PFSK-1 (cell line): ENCODE measurements around the gene DNM1.

Experiments used
- FOXP2 ChIP-seq: optimal IDR thresholded peaks from 2 replicates; pipeline ENCODE3; 2011; ENCODE audit warnings: borderline replicate concordance, control low read depth, inconsistent platforms; ENCODE audit not compliant: insufficient read depth; ENCODE audit errors: extremely low read length, extremely low read depth
- POLR2AphosphoS5 ChIP-seq: IDR thresholded peaks from 2 replicates; pipeline ENCODE4 v1.6.1; 2012; ENCODE audit warnings: low read depth, mild to moderate bottlenecking, control low read depth, low read length, moderate library complexity
- SIN3A ChIP-seq: IDR thresholded peaks from 2 replicates; pipeline ENCODE4 v1.6.1; 2012; ENCODE audit warnings: mild to moderate bottlenecking, low read length, moderate library complexity, borderline replicate concordance; ENCODE audit not compliant: insufficient read depth
- TAF1 ChIP-seq: IDR thresholded peaks from 2 replicates; pipeline ENCODE4 v1.6.1; 2012; ENCODE audit warnings: low read length, control low read depth, borderline replicate concordance; ENCODE audit not compliant: insufficient read depth
- TF ChIP-seq, protein P1 (sequence below), 2 experiments: IDR thresholded peaks; 2 replicates each; pipeline versions ENCODE4 v1.6.1 to v1.8.0; 2011 to 2012; ENCODE audit warnings: low read depth in 2 of 2, low read length in 2 of 2, control low read depth in 1 of 2, inconsistent platforms in 1 of 2, mild to moderate bottlenecking in 1 of 2, moderate library complexity in 1 of 2; ENCODE audit not compliant: insufficient read depth in 1 of 2

DNM1 gene

DNA sequence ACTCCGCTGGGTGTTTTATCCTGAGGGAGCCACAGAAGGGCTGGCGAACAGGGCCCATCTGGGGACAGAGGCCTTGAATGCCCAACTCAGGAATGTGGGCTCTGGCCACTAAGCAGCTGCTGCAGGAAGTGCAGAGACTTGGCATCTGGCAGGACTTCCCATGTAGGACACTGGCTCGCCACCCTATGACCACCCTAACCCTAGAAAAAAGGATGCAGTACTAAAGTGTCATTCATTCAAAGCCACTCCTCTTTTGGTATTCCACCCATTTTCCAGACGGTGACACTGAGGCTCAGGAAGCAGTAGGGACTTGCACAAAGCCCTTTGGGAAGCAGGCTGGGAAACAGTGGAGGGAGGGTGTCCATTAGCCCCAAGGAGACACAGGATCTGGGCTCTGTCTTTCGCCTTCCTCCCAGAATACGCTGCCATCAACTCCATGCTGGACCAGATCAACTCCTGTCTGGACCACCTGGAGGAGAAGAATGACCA lies 40.1 kb upstream of the DNM1 start:
- no peak for TF ChIP-seq SIN3A
- no peak for TF ChIP-seq TAF1
- no peak for TF ChIP-seq FOXP2
- no peak for TF ChIP-seq POLR2AphosphoS5
- TF ChIP-seq, protein P1, sequence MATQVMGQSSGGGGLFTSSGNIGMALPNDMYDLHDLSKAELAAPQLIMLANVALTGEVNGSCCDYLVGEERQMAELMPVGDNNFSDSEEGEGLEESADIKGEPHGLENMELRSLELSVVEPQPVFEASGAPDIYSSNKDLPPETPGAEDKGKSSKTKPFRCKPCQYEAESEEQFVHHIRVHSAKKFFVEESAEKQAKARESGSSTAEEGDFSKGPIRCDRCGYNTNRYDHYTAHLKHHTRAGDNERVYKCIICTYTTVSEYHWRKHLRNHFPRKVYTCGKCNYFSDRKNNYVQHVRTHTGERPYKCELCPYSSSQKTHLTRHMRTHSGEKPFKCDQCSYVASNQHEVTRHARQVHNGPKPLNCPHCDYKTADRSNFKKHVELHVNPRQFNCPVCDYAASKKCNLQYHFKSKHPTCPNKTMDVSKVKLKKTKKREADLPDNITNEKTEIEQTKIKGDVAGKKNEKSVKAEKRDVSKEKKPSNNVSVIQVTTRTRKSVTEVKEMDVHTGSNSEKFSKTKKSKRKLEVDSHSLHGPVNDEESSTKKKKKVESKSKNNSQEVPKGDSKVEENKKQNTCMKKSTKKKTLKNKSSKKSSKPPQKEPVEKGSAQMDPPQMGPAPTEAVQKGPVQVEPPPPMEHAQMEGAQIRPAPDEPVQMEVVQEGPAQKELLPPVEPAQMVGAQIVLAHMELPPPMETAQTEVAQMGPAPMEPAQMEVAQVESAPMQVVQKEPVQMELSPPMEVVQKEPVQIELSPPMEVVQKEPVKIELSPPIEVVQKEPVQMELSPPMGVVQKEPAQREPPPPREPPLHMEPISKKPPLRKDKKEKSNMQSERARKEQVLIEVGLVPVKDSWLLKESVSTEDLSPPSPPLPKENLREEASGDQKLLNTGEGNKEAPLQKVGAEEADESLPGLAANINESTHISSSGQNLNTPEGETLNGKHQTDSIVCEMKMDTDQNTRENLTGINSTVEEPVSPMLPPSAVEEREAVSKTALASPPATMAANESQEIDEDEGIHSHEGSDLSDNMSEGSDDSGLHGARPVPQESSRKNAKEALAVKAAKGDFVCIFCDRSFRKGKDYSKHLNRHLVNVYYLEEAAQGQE (IDR thresholded peaks at IDR 0.05; ENCODE audit: insufficient read depth in 1 of 2, low read depth in 2 of 2, low read length in 2 of 2) = no peak

DNA sequence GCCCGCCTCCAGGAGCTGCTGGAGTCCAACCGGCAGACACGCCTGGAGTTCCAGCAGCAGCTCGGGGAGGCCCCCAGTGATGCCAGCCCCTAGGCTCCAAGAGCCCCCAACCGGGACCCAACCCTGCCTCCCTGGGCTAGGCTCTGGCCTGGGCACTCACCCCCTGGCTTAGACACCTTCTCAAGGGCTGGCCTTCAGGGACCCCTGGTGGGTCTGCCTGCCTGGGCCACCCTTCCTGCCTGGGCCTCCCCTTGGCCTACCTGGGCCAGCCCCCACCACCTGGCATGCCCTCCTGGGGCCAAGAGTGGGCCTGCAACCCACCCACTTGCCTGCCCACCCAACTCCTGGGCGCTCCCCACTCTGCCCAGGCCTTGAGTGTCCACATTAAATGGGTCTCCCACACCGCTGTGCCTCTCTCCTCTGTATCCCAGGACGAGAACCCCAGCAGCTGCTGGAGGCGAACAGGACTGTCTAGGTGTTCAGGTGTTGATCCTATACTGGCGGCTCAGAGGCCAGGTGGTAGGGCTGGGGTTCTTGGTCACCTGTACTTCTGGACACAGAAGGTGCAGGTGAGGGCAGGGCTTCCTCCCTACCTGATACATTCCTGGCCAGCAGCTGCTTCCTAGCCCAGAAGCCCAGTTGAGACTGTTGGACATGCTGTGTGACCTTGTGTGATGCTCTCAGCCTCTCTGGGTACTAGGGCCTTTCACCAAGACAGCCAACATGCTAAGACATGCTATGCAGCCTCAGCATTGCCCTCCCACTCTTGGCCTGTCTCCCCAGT lies 39.5 kb upstream of the DNM1 start:
- TF ChIP-seq, protein P1 (IDR thresholded peaks at IDR 0.05; ENCODE audit: insufficient read depth in 1 of 2, low read depth in 2 of 2, low read length in 2 of 2) = no peak
- TF ChIP-seq FOXP2 = no peak

DNA sequence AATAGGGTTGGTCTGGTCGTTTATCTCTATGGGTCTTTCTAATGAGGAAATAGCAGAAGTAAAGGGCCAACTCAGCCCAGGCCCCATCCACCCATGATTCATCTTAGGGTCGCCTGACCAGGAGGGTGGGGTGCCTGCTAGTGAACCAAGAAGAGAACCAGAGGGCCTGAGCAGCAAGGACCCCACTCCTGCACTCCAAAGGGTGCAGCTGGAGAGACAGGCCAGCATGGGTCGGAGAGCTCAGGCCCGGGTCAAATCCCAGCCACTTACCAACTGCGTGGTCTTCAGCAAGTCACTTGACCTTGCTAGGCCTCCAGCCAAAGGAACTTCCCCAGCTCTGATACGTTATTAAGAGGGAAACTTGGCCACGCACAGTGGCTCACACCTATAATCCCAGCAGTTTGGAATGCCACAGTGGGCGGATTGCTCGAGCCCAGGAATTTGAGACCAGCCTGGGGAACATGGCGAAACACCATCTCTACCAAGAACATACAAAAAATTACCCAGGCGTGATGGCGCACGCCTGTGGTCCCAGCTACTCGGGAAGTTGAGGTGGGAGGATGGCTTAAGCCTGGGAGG lies 38.8 kb upstream of the DNM1 start:
- TF ChIP-seq FOXP2 (no peak), POLR2AphosphoS5 (peak; percentile 19; the same call in 1 of the 2 replicates)

DNA sequence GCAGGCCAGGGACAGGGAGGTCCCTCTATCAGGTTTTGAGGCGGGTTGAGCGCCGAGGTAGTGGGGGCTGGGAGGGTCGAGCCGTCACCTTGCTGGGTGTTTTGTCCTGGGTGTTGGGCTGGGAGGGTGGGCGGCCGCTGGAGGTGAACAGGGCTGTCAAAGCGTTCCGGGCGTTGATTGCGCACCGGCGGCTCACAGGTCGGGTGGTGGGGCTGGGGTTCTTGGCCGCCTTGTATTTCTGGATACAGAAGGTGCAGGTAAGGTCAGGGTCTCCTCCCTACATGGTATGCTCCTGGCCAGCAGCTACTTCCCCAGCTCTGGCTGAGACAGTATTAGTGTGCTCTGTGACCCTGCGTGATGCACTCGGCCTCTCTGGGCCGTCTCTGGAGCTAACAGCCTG lies 37.0 kb upstream of the DNM1 start:
- TF ChIP-seq, protein P1 (IDR thresholded peaks at IDR 0.05; ENCODE audit: insufficient read depth in 1 of 2, low read depth in 2 of 2, low read length in 2 of 2) = no peak
- no peak for TF ChIP-seq FOXP2
- no peak for TF ChIP-seq TAF1
- TF ChIP-seq SIN3A = no peak
- TF ChIP-seq POLR2AphosphoS5 = no peak

DNA sequence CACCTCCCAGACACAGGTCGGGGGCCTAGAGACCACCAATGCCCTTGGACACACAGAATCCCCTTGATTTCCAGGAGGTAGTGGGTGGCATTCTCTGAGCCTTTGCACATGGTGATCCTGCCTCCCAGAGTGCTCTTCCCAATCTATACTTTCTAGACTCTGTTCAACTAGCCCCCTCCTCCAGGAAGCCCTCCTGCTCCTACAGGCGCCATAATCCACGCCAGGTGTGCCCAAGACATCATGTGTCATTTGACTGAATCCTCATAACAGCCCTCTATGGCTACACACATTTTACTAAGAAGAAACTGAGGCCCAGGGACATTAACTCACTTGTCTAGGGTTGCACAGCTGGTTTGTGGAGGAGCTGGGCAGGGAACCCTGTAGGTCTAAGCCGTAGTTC lies 36.0 kb upstream of the DNM1 start:
- TF ChIP-seq FOXP2 (no peak), SIN3A (no peak), POLR2AphosphoS5 (no peak), TAF1 (no peak)
- TF ChIP-seq, protein P1 (IDR thresholded peaks at IDR 0.05; ENCODE audit: insufficient read depth in 1 of 2, low read depth in 2 of 2, low read length in 2 of 2) = no peak
